Putamen (tissue), 1 donor: Measurements from ENCODE around the gene SARNP.
"Not testable (repeated sequence)": the region's sequence is repeated elsewhere in the genome, so short reads cannot be mapped to it uniquely, and the experiment has no call there.

Experiments
- DNase-seq: peaks from one replicate; pipeline ENCODE4 v3.0.0-alpha.2; 2016; ENCODE audit warnings: low spot score

SARNP gene

DNA sequence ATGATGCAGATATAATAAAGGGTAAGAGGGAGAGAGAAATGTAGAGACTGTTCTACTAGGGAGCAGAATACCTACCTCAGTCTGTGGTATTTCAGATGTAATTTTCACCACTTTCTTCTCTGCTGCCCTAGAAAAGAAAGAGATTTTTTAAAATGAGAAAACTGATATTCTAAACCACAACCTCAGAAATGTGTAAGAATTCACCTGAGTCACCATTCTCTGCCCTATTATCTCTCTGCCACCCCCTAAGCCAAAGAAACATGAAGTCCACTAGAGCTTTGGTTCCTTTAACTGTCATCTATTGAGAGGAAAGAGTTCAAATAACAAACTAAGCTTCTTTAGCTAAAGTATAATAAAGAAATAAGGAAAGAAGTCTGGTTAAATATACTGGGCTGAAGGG is 21.6 kb downstream of the SARNP start:
- DNase-seq, result no peak

- no peak for DNase-seq
Measured at GRCh38 chr12:55789893-55790292, 27.6 kb downstream of the SARNP start.

- no peak for DNase-seq
Measured at GRCh38 chr12:55789171-55789570, 28.4 kb downstream of the SARNP start.

DNA sequence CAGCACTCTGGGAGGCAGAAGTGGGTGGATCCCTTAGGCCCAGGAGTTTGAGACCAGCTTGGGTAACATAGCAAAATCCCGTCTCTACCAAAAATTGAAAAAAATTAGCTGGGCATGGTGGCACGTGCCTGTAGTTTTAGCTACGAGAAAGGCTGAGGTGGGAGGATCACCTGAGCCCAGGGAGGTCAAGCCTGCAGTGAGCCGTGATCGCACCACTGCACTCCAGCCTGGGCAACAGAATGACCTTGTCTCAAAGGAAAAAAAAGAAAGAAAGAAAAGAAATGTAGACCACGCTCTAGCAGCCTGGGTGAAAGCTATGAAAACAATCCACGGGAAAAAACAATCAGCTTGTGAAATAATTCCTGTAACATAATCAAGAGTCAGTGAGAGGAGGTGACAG is 29.0 kb downstream of the SARNP start:
- no peak for DNase-seq

GRCh38 chr12:55780685-55781084 is 36.8 kb downstream of the SARNP start:
- no peak for DNase-seq

- DNase-seq, result peak; percentile 29
Measured at GRCh38 chr12:55777856-55778255, 39.7 kb downstream of the SARNP start.

DNA sequence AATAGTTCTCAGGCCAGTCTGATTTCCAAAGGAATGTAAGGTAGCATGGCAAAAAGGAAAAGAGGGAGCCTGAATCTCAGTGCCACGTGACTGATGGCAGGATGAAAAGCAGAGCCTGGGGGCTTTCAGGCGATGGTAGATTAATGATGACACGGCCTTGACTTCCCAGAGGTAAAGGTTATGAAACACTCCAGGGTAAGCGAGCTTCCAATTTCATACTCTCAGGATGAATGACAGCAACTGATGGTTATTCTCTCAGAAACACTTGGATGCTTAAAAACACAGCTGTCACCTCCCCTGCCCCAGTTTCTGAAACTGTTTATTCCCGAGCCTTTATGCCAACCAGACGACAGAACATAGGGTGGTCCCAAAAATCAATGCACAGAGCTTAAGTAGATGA is 45.8 kb downstream of the SARNP start:
- no peak for DNase-seq

- DNase-seq, result no peak
Measured at GRCh38 chr12:55767156-55767555, 50.4 kb downstream of the SARNP start.

- DNase-seq, result no peak
Measured at GRCh38 chr12:55765736-55766290, 51.7 kb downstream of the SARNP start.

GRCh38 chr12:55762646-55763045 is 54.9 kb downstream of the SARNP start:
- DNase-seq, result no peak

GRCh38 chr12:55760663-55761062 is 56.9 kb downstream of the SARNP start:
- no peak for DNase-seq

DNA sequence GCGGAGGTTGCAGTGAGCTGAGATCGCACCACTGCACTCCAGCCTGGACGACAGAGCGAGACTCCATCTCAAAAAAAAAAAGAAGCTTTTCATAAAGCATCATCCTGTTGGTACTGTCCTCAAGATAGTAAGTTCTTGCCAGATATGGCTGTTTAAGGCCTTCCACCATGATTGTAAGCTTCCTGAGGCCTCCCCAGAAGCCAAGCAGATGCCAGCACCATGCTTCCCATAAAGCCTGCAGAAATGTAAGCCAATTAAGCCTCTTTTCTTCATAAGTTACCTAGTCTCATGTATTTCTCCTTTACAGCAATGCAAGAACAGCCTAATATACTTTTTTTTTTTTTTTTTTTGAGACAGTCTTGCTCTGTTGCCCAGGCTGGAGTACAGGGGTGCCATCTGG is 58.9 kb downstream of the SARNP start:
- DNase-seq, result not testable (repeated sequence)

GRCh38 chr12:55757701-55758100 is 59.8 kb downstream of the SARNP start:
- DNase-seq, result no peak

DNA sequence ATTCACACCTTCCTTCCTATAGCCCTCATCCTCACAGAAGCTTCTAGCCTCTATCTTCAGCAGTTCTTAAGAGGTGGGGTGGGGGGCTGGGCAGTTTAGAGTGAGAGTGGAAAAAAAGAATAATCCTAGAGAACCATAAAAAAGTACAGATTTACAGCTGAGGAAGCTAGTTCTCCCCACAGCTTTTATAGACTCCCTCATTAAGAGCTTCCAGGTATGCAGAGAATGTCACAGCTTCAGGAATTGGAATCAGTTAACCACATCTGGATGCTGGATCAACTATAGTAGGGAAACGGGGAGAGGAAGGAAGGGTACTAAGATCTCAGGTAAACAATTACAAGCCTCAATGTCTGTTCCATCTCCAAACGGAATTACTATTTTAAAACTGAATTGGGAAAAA is 62.3 kb downstream of the SARNP start:
- DNase-seq, result no peak

- DNase-seq, result no peak
Measured at GRCh38 chr12:55748230-55748993, 69.1 kb downstream of the SARNP start.

- no peak for DNase-seq
Measured at GRCh38 chr12:55746913-55747231, 70.7 kb downstream of the SARNP start.

DNA sequence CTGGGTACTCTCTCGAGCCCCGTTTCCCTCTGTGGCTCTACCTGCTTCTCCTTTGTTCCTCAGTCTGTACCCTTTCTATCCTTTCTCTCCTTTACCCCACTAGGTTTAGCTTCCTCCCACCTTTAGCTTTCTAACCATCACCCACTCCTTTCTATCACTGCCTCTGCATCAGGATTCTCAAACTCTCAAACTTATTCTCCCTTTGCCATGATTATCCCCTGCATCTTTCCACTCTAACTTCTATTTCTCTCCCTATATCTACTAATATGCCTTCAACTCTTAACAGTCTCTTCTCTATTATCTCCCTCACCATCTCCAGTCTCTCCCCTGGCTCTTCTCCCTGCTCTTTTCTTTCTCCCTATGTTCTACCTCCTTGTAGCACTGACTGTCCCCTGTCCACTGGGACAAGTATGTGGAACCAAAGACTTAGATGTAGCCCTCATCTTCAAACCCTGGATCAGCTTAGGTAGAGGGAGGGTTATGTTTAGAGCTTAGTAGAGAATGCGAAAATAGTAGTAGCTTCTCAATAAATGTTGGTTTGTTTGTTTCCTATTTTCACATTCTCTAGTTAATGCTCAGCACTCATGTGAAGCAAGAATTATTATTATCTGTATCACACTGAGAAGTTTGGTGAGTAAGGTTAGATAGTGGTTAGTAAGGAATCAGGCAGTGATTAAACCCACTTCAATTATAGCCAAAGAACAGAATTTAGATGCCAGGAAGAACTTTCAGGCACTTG is 71.2 kb downstream of the SARNP start:
- DNase-seq, result no peak

- DNase-seq, result no peak
Measured at GRCh38 chr12:55745361-55746173, 72.0 kb downstream of the SARNP start.

DNA sequence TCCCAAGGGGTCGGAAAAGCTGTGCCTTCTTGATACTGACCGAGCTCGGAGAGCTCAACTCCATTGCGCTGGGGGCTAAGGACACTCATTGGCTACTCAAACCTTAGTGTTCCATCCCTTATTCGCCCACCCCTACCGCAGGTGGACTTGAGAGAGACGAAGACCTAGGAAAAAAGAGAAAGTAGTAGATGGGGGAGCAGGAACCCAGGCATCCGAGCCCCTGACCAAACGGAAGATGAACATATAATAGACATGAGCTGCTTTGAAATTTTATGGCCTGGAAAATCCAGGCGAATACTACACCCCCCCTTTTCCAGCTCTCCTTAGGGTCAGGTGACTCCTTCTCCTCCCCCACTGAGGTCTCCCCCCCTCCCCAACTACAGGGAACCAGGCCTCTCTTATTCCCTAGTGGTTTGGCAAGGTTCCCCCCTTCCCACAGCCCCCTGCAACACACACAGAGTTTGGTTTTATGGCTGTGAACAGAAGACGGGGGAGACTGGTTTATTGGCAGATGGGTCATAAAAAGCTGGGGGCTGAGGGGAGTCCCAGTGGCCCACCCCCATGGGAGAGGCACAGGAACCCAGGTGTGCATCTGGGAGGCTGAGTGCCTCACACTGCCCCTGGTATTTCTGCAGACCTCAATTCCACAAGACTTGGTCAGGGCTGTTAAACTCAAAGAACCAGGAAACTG is 73.0 kb downstream of the SARNP start:
- DNase-seq, result no peak

- no peak for DNase-seq
Measured at GRCh38 chr12:55743406-55744339, 73.9 kb downstream of the SARNP start.
